Stomach (tissue), 9 donors: ENCODE results near the gene DUS3L. TPM values are rescaled to one million over a fixed set of nuclear protein-coding genes. Genes with fewer than 3 reads are reported as not detected.

Experiments used
- DNase-seq, 2 donors: peaks; one replicate each; pipeline versions ENCODE4 v3.0.0 to v3.0.0-alpha.2; 2013 to 2019
- H3K27ac ChIP-seq, 5 donors: fragments of 200-600 bp in 4 of 5; sonication (generic) in 4 of 5; one replicate each; pipeline ENCODE4 v1.5.1; 2013 to 2019; ENCODE audit warnings: mild to moderate bottlenecking in 1 of 5, moderate library complexity in 1 of 5
- H3K27me3 ChIP-seq, 3 donors: fragments of 200-600 bp; sonication (generic); one replicate each; pipeline ENCODE4 v1.5.1; 2017 to 2019; ENCODE audit warnings: mixed run types in 1 of 3
- H3K36me3 ChIP-seq, 4 donors: fragments of 200-600 bp; sonication (generic); 1 replicate in 3 of 4; 2 replicates in 1 of 4; pipeline ENCODE4 v1.5.1; 2016 to 2019
- H3K4me1 ChIP-seq, 4 donors: fragments of 200-600 bp; sonication (generic); one replicate each; pipeline ENCODE4 v1.5.1; 2016 to 2019
- H3K4me3 ChIP-seq, 4 donors: fragments of 200-600 bp; sonication (generic) in 3 of 4; one replicate each; pipeline ENCODE4 v1.5.1; 2016 to 2019; ENCODE audit warnings: mild to moderate bottlenecking in 1 of 4
- H3K9me3 ChIP-seq, 4 donors: fragments of 200-600 bp; sonication (generic); one replicate each; pipeline ENCODE4 v1.5.1; 2016 to 2019
- EP300 ChIP-seq: sonication (generic); formaldehyde crosslinking; IDR thresholded peaks from one replicate; pipeline ENCODE4 v1.6.1; 2017; ENCODE audit warnings: antibody characterized with exemption
- POLR2A ChIP-seq, 4 donors: fragments of 450-650 bp; IDR thresholded peaks; one replicate each; pipeline ENCODE4 v1.6.1; 2016; ENCODE audit warnings: antibody characterized with exemption in 4 of 4, control low read depth in 2 of 4, mild to moderate bottlenecking in 1 of 4, moderate library complexity in 1 of 4
- POLR2AphosphoS5 ChIP-seq, 3 donors: sonication (generic); formaldehyde crosslinking; IDR thresholded peaks; one replicate each; pipeline ENCODE4 v1.6.1; 2016; ENCODE audit warnings: antibody characterized with exemption in 3 of 3
- WGBS, 5 donors: extraction: QIAGEN DNeasy Blood & Tissue Kit in 3 of 5; methylation state at CpG; one replicate each; pipeline versions ENCODE4 v1.1.5 to v1.1.7; 2013 to 2018; 5-methylcytosine and 5-hydroxymethylcytosine counted together
- intact Hi-C: fragments of 100-400 bp; cut with DNase I; formaldehyde crosslinking; loops from one replicate; pipeline ENCODE4 v1.15.1; 2023; ENCODE audit warnings: low total_unique reads
- polyA plus RNA-seq, 3 donors: library from polyadenylated mRNA; stranded (reverse); fragments of 200-250 nt; gene quantifications; one replicate each; pipeline ENCODE4 v1.2.3, GENCODE V29; 2013
- total RNA-seq, 5 donors: library from RNA; depleted of rRNA; stranded (reverse); fragments of >200 nt; gene quantifications; one replicate each; pipeline versions ENCODE4 v1.1.0 to v1.2.3, GENCODE V29; 2014 to 2016
- TF ChIP-seq, protein P1 (sequence below), 7 experiments: fragments of 450-650 bp in 4 of 7; fragments of 200-600 bp in 3 of 7; sonication (generic) in 3 of 7; IDR thresholded peaks; one replicate each; pipeline ENCODE4 v1.5.1; 2016 to 2019; ENCODE audit warnings: antibody characterized with exemption in 7 of 7, control low read depth in 2 of 7, mild to moderate bottlenecking in 1 of 7
- donor health status: healthy with polysubstance abuse.
- donor health status: Bipolar disorder and iron deficiency.
- donor health status: healthy.

The DUS3L gene
- total and polyA plus RNA-seq, 8 donors: 25.2 to 67.5 (median 46.7) TPM

DNA sequence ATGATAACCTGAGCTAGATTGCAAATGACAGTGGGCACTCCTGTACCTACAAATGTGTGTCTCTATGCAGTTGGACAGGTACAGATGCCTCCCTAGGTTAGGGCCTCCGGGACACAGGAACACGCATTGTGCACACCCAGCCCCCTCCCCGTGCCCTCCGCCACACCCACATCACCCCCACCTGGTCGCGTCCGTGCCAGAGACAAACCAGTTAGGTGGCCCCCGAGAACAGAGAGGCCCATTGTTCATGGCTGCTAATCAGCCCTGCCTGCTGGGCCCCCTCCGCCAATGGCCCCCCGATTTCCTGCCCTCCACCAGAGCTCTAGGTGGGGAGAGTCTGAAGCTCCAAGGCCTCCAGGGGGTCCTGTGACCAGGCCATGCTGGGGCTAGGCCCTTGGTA is 27.6 kb upstream of the DUS3L start:
- TF ChIP-seq EP300: no peak
- no peak for TF ChIP-seq POLR2AphosphoS5 (IDR thresholded peaks at IDR 0.05)
- TF ChIP-seq POLR2A (IDR thresholded peaks at IDR 0.05): no peak
- TF ChIP-seq, protein P1, sequence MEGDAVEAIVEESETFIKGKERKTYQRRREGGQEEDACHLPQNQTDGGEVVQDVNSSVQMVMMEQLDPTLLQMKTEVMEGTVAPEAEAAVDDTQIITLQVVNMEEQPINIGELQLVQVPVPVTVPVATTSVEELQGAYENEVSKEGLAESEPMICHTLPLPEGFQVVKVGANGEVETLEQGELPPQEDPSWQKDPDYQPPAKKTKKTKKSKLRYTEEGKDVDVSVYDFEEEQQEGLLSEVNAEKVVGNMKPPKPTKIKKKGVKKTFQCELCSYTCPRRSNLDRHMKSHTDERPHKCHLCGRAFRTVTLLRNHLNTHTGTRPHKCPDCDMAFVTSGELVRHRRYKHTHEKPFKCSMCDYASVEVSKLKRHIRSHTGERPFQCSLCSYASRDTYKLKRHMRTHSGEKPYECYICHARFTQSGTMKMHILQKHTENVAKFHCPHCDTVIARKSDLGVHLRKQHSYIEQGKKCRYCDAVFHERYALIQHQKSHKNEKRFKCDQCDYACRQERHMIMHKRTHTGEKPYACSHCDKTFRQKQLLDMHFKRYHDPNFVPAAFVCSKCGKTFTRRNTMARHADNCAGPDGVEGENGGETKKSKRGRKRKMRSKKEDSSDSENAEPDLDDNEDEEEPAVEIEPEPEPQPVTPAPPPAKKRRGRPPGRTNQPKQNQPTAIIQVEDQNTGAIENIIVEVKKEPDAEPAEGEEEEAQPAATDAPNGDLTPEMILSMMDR (IDR thresholded peaks at IDR 0.05): no peak
- peaks cover 10 to 28% (median 11%) of the 10 kb centered on the region in 4 donors for H3K4me1 ChIP-seq
- peak in 1 of 2 donors; percentile 81 for DNase-seq
- no peaks in the 10 kb centered on the region for H3K36me3 ChIP-seq
- H3K9me3 ChIP-seq: no peaks in the 10 kb centered on the region
- 30 to 59% (median 42%) methylated on average over 4 to 10 of the region's 10 CpGs for WGBS, 5 donors
- H3K4me3 ChIP-seq: no peak overlapping the region
- no peak overlapping the region for H3K27ac ChIP-seq
- intact Hi-C loops: no loop called here
- H3K27me3 ChIP-seq: no peaks in the 10 kb centered on the region

DNA sequence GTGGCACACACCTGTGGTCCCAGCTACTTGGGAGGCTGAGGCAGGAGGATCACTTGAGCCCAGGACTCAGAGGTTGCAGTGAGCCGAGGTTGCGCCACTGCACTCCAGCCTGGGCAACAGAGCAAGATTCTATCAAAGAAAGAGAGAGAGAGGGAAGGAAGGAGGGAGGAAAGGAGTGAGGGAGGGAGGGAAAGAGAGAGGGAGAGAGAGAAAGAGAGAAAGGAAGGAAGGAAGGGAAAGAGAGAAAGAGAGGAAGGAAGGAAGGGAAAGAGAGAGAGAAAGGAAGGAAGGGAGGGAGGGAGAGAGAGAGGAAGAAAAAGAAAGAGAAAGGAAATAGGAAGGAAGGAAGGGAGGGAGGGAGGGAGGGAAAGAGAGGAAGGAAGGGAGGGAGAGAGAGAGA is 26.3 kb upstream of the DUS3L start:
- Histone ChIP-seq H3K9me3 (no peaks in the 10 kb centered on the region), H3K27ac (no peak overlapping the region), H3K4me3 (no peak overlapping the region), H3K36me3 (peaks cover 0 to 6% (median 0%) of the 10 kb centered on the region in 4 donors), H3K4me1 (peaks cover 5 to 15% (median 6%) of the 10 kb centered on the region in 4 donors), H3K27me3 (no peaks in the 10 kb centered on the region)
- 90 to 97% (median 94%) methylated on average over 2 of the region's 2 CpGs for WGBS, 5 donors
- TF ChIP-seq POLR2AphosphoS5 (IDR thresholded peaks at IDR 0.05) (no peak), EP300 (no peak), POLR2A (IDR thresholded peaks at IDR 0.05) (no peak)
- TF ChIP-seq, protein P1 (IDR thresholded peaks at IDR 0.05): no peak
- DNase-seq: no peak
- intact Hi-C loops: no loop called here

DNA sequence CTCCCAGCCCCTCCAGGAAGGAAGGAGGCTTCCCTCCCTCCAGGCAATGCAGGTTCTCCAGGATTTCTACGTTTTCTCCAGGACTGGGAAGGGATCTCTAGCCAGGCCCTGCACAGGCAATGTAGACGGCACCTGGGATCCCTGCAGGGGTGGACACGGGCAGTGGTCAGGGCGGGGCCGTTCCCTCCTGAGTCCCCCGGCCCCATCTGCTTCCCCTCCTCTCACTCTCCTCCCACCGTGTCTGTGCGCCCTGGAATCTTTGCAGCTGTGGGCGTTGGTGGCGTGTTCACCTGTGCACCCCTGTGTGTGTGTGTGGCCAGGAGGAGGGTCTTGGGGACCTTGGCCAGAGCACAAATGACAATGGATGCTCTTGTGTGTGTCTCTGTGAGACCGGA is 23.9 kb upstream of the DUS3L start:
- intact Hi-C loops: no loop called here
- no peak overlapping the region for H3K4me3 ChIP-seq
- H3K36me3 ChIP-seq: peaks cover 0 to 6% (median 0%) of the 10 kb centered on the region in 4 donors
- no peaks in the 10 kb centered on the region for H3K27me3 ChIP-seq
- no peaks in the 10 kb centered on the region for H3K9me3 ChIP-seq
- no peak overlapping the region for H3K27ac ChIP-seq
- DNase-seq: no peak
- TF ChIP-seq POLR2A (IDR thresholded peaks at IDR 0.05): no peak
- no peak for TF ChIP-seq EP300
- TF ChIP-seq, protein P1 (IDR thresholded peaks at IDR 0.05): no peak
- TF ChIP-seq POLR2AphosphoS5 (IDR thresholded peaks at IDR 0.05): no peak
- H3K4me1 ChIP-seq: peaks cover 0 to 8% (median 0%) of the 10 kb centered on the region in 4 donors
- WGBS, 5 donors: 49 to 67% (median 56%) methylated on average over 11 of the region's 11 CpGs

DNA sequence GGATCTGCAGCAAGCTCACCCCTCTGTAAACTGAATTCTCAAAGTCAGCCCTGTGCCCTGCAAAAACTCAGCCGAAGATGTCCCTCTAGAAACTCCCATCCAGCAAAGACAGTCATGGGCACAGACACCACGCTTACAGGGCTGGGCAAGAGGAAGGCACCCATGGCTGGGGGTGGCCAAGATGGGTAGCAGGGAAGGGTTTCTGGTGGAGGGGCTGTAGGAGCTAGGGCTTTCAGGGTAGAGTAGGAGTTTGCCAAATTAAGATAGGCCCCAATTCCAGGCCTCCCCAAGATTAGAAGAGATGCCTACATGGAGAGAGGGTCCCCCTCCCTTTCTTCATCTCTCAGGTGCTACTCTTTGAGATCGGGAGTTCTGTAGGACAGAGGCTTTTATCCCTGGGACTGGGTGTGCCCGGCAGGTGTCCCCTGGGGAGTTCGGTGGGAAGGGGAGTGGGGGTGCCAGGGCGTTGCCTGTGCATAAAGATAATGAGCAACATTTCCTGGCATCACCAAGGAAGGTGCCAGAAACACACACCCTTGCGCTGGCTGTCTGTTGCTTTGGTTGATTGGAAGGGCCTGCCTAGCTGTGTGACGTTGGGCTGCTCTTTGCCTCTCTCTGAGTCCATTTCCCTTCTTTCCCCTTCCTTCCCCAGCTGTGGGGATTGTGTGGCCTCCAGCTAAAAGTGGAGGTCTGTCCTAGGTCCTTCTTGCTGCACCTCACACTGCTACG is 23.3 kb upstream of the DUS3L start:
- no peak for TF ChIP-seq POLR2AphosphoS5 (IDR thresholded peaks at IDR 0.05)
- TF ChIP-seq POLR2A (IDR thresholded peaks at IDR 0.05): no peak
- no peak for TF ChIP-seq EP300
- TF ChIP-seq, protein P1 (IDR thresholded peaks at IDR 0.05): no peak
- H3K27me3 ChIP-seq: no peaks in the 10 kb centered on the region
- H3K36me3 ChIP-seq: peaks cover 0 to 6% (median 0%) of the 10 kb centered on the region in 4 donors
- H3K4me1 ChIP-seq: peaks cover 0 to 8% (median 0%) of the 10 kb centered on the region in 4 donors
- H3K9me3 ChIP-seq: no peaks in the 10 kb centered on the region
- H3K27ac ChIP-seq: no peak overlapping the region
- 58 to 70% (median 65%) methylated on average over 9 of the region's 9 CpGs for WGBS, 5 donors
- no peak for DNase-seq
- intact Hi-C loops: no loop called here
- H3K4me3 ChIP-seq: no peak overlapping the region
